ENCODE measurements around the gene CNPY2.
A peak's percentile ranks its signal among the peaks of the same experiment; 100 is the strongest.

The CNPY2 gene

GRCh38 chr12:56304276-56304675 lies 11.5 kb downstream of the CNPY2 start:
- intact Hi-C loops (cut with DNase I; ENCODE audit: low total_unique reads): no loop called here
- no peaks in the 10 kb centered on the region for H3K9me3 ChIP-seq
- H3K4me1 ChIP-seq: peaks cover 0 to 19% (median 11%) of the 10 kb centered on the region in 4 donors
- peaks cover 7 to 50% (median 17%) of the 10 kb centered on the region in 3 donors for H3K36me3 ChIP-seq
- DNase-seq: no peak
- no peak overlapping the region for H3K27ac ChIP-seq
- no peak for TF ChIP-seq CTCF (IDR thresholded peaks at IDR 0.05)
- no peaks in the 10 kb centered on the region for H3K27me3 ChIP-seq
- no peak overlapping the region for H3K4me3 ChIP-seq

GRCh38 chr12:56300644-56301464 lies 14.9 kb downstream of the CNPY2 start:
- intact Hi-C loops (cut with DNase I; ENCODE audit: low total_unique reads): loop anchor here (2.0 kb wide), 1 partner anchor 76 kb away; the partner anchor contains the start of gene NABP2
- Histone ChIP-seq H3K27me3 (no peaks in the 10 kb centered on the region), H3K36me3 (peaks cover 0 to 17% (median 0%) of the 10 kb centered on the region in 3 donors), H3K9me3 (no peaks in the 10 kb centered on the region), H3K4me3 (peak overlapping the region; percentile 79 to 93), H3K27ac (peak overlapping the region; percentile 90), H3K4me1 (peaks cover 0 to 54% (median 37%) of the 10 kb centered on the region in 4 donors)
- no peak for TF ChIP-seq CTCF (IDR thresholded peaks at IDR 0.05)
- no peak for DNase-seq

- no peak for TF ChIP-seq CTCF (IDR thresholded peaks at IDR 0.05)
- peak within 1 kb of the TSS; percentile 79 to 93 for H3K4me3 ChIP-seq
- intact Hi-C loops (cut with DNase I; ENCODE audit: low total_unique reads): loop anchor here (2.0 kb wide), 1 partner anchor 75 kb away; the partner anchor contains the start of gene NABP2
- peaks cover 0 to 9% (median 0%) of the 10 kb centered on the region in 3 donors for H3K36me3 ChIP-seq
- peak within 1 kb of the TSS; percentile 90 for H3K27ac ChIP-seq
- H3K4me1 ChIP-seq: peaks cover 0 to 54% (median 37%) of the 10 kb centered on the region in 4 donors
- no peaks in the 10 kb centered on the region for H3K9me3 ChIP-seq
- H3K27me3 ChIP-seq: no peaks in the 10 kb centered on the region
- DNase-seq: peak; percentile 99
These were observed 15.7 kb downstream of the CNPY2 start, which contains the start of gene CS for GRCh38 chr12:56299853-56300643. CS (minus strand) TSS chr12:56300330; CDS start chr12:56300201, 129 bp downstream.

GRCh38 chr12:56299308-56299852 lies 16.4 kb downstream of the CNPY2 start:
- peak overlapping the region; percentile 90 for H3K27ac ChIP-seq
- H3K36me3 ChIP-seq: peaks cover 0 to 2% (median 0%) of the 10 kb centered on the region in 3 donors
- H3K4me3 ChIP-seq: peak overlapping the region; percentile 79 to 93
- H3K27me3 ChIP-seq: no peaks in the 10 kb centered on the region
- intact Hi-C loops (cut with DNase I; ENCODE audit: low total_unique reads): no loop called here
- peaks cover 0 to 58% (median 37%) of the 10 kb centered on the region in 4 donors for H3K4me1 ChIP-seq
- H3K9me3 ChIP-seq: no peaks in the 10 kb centered on the region
- DNase-seq: no peak
- TF ChIP-seq CTCF (IDR thresholded peaks at IDR 0.05): no peak

- intact Hi-C loops (cut with DNase I; ENCODE audit: low total_unique reads): no loop called here
- peak overlapping the region; percentile 90 for H3K27ac ChIP-seq
These were observed 17.0 kb downstream of the CNPY2 start for GRCh38 chr12:56298828-56299227.

More at GRCh38 chr12:56298828-56299227, 17.0 kb downstream of the CNPY2 start:
- Histone ChIP-seq H3K9me3 (no peaks in the 10 kb centered on the region), H3K4me1 (peaks cover 0 to 58% (median 37%) of the 10 kb centered on the region in 4 donors), H3K4me3 (peak overlapping the region; percentile 79 to 93), H3K36me3 (no peaks in the 10 kb centered on the region), H3K27me3 (no peaks in the 10 kb centered on the region)
- no peak for TF ChIP-seq CTCF (IDR thresholded peaks at IDR 0.05)
- DNase-seq: no peak
